ENCODE results near the gene SEMA3C. TPM values are rescaled to one million over a fixed set of nuclear protein-coding genes. Genes with fewer than 3 reads are reported as not detected.

The SEMA3C gene
- total RNA-seq, 1 donor from 2014 or later = 34.8 TPM

DNA sequence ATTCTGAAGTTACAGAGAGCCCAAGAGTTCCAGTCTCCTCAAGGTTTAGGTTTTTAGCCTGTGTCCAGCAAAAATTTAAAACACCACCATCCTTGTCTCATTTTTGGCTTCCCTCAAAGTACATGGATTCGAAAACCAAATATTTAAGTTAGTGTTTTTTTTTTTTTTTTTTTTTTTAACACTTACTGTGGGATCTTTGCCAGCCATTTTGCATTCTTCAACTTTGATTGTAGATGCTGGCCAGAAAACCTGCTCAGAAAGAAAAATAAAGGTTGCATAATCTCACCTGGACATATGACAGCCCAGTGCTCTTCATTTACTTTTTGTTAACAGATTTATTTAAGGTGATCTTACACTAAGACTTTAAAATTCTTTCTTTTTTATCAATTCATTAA, 91.6 kb downstream of the SEMA3C start:
- no peak overlapping the region for H3K4me3 ChIP-seq
- H3K36me3 ChIP-seq = no peaks in the 10 kb centered on the region
- TF ChIP-seq, protein P1, sequence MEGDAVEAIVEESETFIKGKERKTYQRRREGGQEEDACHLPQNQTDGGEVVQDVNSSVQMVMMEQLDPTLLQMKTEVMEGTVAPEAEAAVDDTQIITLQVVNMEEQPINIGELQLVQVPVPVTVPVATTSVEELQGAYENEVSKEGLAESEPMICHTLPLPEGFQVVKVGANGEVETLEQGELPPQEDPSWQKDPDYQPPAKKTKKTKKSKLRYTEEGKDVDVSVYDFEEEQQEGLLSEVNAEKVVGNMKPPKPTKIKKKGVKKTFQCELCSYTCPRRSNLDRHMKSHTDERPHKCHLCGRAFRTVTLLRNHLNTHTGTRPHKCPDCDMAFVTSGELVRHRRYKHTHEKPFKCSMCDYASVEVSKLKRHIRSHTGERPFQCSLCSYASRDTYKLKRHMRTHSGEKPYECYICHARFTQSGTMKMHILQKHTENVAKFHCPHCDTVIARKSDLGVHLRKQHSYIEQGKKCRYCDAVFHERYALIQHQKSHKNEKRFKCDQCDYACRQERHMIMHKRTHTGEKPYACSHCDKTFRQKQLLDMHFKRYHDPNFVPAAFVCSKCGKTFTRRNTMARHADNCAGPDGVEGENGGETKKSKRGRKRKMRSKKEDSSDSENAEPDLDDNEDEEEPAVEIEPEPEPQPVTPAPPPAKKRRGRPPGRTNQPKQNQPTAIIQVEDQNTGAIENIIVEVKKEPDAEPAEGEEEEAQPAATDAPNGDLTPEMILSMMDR (IDR thresholded peaks at IDR 0.05) = no peak
- intact Hi-C loops (cut with DNase I) = no loop called here
- no peak overlapping the region for H3K27ac ChIP-seq
- H3K9me3 ChIP-seq = no peaks in the 10 kb centered on the region
- ATAC-seq (no peak), DNase-seq (no peak)
- H3K4me1 ChIP-seq = peaks cover 29% of the 10 kb centered on the region
- no peaks in the 10 kb centered on the region for H3K27me3 ChIP-seq (ENCODE audit: low read depth)

DNA sequence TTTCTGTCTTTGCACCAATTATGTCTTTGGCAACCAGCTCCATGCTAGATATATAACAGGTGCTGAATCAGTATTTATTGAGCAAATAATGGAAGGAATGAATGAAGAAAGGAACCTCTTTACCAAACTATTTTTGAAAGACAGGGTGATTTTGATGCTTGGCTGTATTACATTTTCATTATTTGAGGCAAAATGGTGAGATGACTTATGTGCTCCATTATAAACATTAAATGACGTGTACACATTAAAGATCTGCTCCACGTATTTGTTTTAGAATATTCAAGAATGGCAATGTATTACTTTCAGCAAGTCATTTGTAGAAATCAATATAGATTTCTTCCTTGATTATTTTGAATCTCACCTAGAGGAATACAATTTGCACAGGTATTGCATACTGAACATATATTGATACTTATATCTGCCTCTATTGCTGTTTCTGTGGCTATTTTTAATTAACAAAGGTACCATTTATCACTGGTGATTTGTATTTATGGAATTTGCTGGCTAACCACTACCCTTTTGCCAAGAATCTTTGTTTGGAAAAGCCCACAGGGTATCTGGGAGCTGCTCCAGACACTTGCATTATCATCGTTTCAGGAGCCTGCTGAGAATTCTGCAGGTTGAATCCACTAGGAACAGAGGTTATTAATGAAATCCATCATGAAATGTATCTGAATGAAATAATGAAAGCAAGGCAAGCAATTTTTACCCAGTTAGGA, 92.2 kb downstream of the SEMA3C start:
- Histone ChIP-seq H3K27me3 (ENCODE audit: low read depth) (no peaks in the 10 kb centered on the region), H3K36me3 (no peaks in the 10 kb centered on the region), H3K4me1 (peaks cover 29% of the 10 kb centered on the region), H3K4me3 (no peak overlapping the region), H3K9me3 (no peaks in the 10 kb centered on the region), H3K27ac (no peak overlapping the region)
- no peak for DNase-seq
- ATAC-seq = no peak
- TF ChIP-seq, protein P1 (IDR thresholded peaks at IDR 0.05) = no peak
- intact Hi-C loops (cut with DNase I) = no loop called here

DNA sequence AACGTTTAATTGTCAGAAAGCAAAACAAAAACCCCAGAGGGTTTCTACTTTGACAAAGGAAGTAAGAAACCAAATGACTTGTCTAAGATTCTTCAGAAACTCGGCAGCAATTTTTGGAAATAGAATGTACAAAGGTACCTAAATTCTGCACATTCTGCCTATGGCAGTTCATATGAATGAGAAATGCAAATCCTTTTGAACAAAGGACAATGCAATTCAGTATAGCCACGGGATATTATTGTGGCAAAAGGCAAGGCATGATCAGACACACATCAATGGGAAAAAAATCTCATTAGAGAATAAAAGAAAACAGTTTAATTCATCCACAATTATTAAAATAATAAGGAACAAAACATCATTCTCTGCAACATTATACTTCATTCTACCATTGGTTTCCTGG, 93.4 kb downstream of the SEMA3C start:
- Histone ChIP-seq H3K4me3 (no peak overlapping the region), H3K27ac (no peak overlapping the region), H3K36me3 (no peaks in the 10 kb centered on the region), H3K4me1 (peaks cover 26% of the 10 kb centered on the region), H3K9me3 (no peaks in the 10 kb centered on the region), H3K27me3 (ENCODE audit: low read depth) (no peaks in the 10 kb centered on the region)
- intact Hi-C loops (cut with DNase I) = no loop called here
- TF ChIP-seq, protein P1 (IDR thresholded peaks at IDR 0.05) = no peak
- no peak for DNase-seq
- ATAC-seq = no peak

DNA sequence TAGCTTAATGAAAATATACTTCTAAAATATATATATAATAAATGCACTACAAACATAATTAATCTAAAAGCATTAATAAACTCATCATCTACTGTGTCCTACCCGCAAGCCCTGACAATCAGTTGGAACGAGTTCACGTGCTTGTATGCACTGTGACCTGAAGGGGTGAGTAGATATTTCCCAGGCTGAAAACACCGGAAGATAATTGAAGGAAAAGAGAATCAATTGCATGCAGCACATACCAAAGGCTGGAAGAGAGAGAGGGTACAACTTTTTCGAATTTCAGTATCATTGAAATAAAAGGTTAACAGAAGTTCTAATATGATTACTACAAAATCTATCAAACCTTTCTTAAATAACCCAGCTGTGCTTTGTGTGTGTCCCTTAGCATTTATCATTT, 94.6 kb downstream of the SEMA3C start:
- Histone ChIP-seq H3K4me3 (no peak overlapping the region), H3K9me3 (no peaks in the 10 kb centered on the region), H3K4me1 (peaks cover 17% of the 10 kb centered on the region), H3K36me3 (no peaks in the 10 kb centered on the region), H3K27ac (no peak overlapping the region), H3K27me3 (ENCODE audit: low read depth) (no peaks in the 10 kb centered on the region)
- TF ChIP-seq, protein P1 (IDR thresholded peaks at IDR 0.05) = no peak
- intact Hi-C loops (cut with DNase I) = no loop called here
- no peak for ATAC-seq
- DNase-seq = no peak

DNA sequence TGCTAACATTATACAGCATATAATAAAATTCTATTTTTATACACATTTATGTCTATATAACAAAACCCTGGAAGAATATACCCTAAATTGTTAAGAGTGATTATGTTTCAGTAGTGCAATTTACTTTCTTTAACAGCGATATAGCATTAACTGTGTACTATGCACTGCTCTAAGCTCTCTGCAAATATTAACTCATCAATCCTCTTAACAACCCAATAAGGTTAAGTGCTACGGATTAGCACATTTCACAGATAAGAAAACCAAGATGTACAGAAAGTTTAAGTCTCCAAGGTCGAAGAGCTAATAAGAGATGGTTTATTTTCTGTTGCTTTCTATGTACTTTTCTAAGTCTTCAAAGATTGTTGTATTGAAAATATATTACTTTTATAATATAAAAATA, 95.8 kb downstream of the SEMA3C start:
- Histone ChIP-seq H3K9me3 (no peaks in the 10 kb centered on the region), H3K27ac (no peak overlapping the region), H3K36me3 (no peaks in the 10 kb centered on the region), H3K4me3 (no peak overlapping the region), H3K4me1 (peaks cover 16% of the 10 kb centered on the region), H3K27me3 (ENCODE audit: low read depth) (no peaks in the 10 kb centered on the region)
- TF ChIP-seq, protein P1 (IDR thresholded peaks at IDR 0.05) = no peak
- DNase-seq (no peak), ATAC-seq (no peak)
- intact Hi-C loops (cut with DNase I) = no loop called here

Measured in lower lobe of right lung (tissue), 2 donors.